Ovary (tissue), 3 donors: ENCODE measurements around the gene RANBP3.

Experiments
- CTCF ChIP-seq, 3 donors: fragments of 450-650 bp in 2 of 3; fragments of 200-600 bp in 1 of 3; IDR thresholded peaks; one replicate each; pipeline versions ENCODE4 v1.5.1 to v1.8.0; 2016 to 2022; ENCODE audit warnings: antibody characterized with exemption in 3 of 3, mild to moderate bottlenecking in 1 of 3
- POLR2A ChIP-seq: fragments of 450-650 bp; IDR thresholded peaks from one replicate; pipeline ENCODE4 v1.6.1; 2017; ENCODE audit warnings: antibody characterized with exemption, mild to moderate bottlenecking, moderate library complexity
- donor health status: DM: no; HTN: no; CAD: no.

- no peak for TF ChIP-seq CTCF (IDR thresholded peaks at IDR 0.05)
- TF ChIP-seq POLR2A: no peak
These were observed 18.2 kb upstream of the RANBP3 start for GRCh38 chr19:5996102-5996501.
